ENCODE measurements around the gene ZDHHC8. TPM values are rescaled to one million over a fixed set of nuclear protein-coding genes. Genes with fewer than 3 reads are reported as not detected.
"Not testable (repeated sequence)": the region's sequence is repeated elsewhere in the genome, so short reads cannot be mapped to it uniquely, and the experiment has no call there.

ZDHHC8 gene
- polyA plus RNA-seq, 2 of the 4 experiments (the other 2 are of a cell fraction), result 5.3 to 28.1 TPM

GRCh38 chr22:20158391-20159036 lies 26.9 kb downstream of the ZDHHC8 start (continued):
- TF ChIP-seq HES2 (IDR thresholded peaks at IDR 0.05), result no peak
- no peak for TF ChIP-seq PHF8 (IDR thresholded peaks at IDR 0.05; ENCODE audit: borderline replicate concordance, low read depth)
- no peak for TF ChIP-seq CEBPB (IDR thresholded peaks at IDR 0.05)
- TF ChIP-seq MAFK (IDR thresholded peaks at IDR 0.05; ENCODE audit: partially characterized antibody), result no peak
- no peak for TF ChIP-seq JUN (IDR thresholded peaks at IDR 0.05)
- TF ChIP-seq KDM1A (IDR thresholded peaks at IDR 0.05; ENCODE audit: low read depth), result no peak
- no peak for TF ChIP-seq HDAC2 (IDR thresholded peaks at IDR 0.05)
- no peak for TF ChIP-seq ZFP36 (IDR thresholded peaks at IDR 0.05; ENCODE audit: borderline replicate concordance, partially characterized antibody)

- 100% methylated on average over 1 of the region's 9 CpGs for WGBS (ENCODE audit: missing lambda C conversion rate)
- Histone ChIP-seq H3K27ac (no peak overlapping the region), H3K9me3 (no peaks in the 10 kb centered on the region), H3K4me2 (no peak overlapping the region), H3K4me3 (no peak overlapping the region), H3K4me1 (no peaks in the 10 kb centered on the region)
- ATAC-seq, result 0 out of 6 replicates have a peak, but pooled peaks of 1 of the 2 experiments have one; percentile 17
- TF ChIP-seq JUNB (IDR thresholded peaks at IDR 0.05) (no peak), ELK1 (IDR thresholded peaks at IDR 0.05; ENCODE audit: low read depth, low read length) (no peak), CTCF (IDR thresholded peaks at IDR 0.05) (no peak), NPAS2 (CRISPR knock-in tag; IDR thresholded peaks at IDR 0.05; ENCODE audit: borderline replicate concordance) (no peak), MAZ (IDR thresholded peaks at IDR 0.05; ENCODE audit: borderline replicate concordance, low read depth, low read length) (no peak)
- DNase-seq (ENCODE audit: low read depth in 1 of 2, low spot score in 1 of 2), result no peak
- CTCF ChIA-PET, result interaction anchor here (1.3 to 2.3 kb wide), 2 partner anchors 80 to 126 kb away, joined by 3 to 15 read pairs; no protein-coding TSS in a partner anchor
- FAIRE-seq, result no peak
- POLR2A ChIA-PET, result no interaction called here
Measured at GRCh38 chr22:20159076-20159475, 27.5 kb downstream of the ZDHHC8 start.

- ATAC-seq; H3K4me1 ChIP-seq; H3K4me3 ChIP-seq; H3K27ac ChIP-seq; POLR2A ChIA-PET; FAIRE-seq; H3K9me3 ChIP-seq; H3K4me2 ChIP-seq; DNase-seq (ENCODE audit: low read depth in 1 of 2, low spot score in 1 of 2): not testable (repeated sequence)
- WGBS (ENCODE audit: missing lambda C conversion rate), result 80% methylated on average over 5 of the region's 14 CpGs
- CTCF ChIA-PET, result interaction anchor here (0.8 to 2.3 kb wide), 3 partner anchors 79 to 126 kb away, joined by 3 to 15 read pairs (median 3); no protein-coding TSS in a partner anchor
Measured at GRCh38 chr22:20159531-20159930, 27.9 kb downstream of the ZDHHC8 start.

GRCh38 chr22:20160041-20160440 lies 28.4 kb downstream of the ZDHHC8 start:
- no peak overlapping the region for H3K4me2 ChIP-seq
- no peak for FAIRE-seq
- no peak overlapping the region for H3K4me3 ChIP-seq
- 69% methylated on average over 9 of the region's 10 CpGs for WGBS (ENCODE audit: missing lambda C conversion rate)
- H3K4me1 ChIP-seq, result no peaks in the 10 kb centered on the region
- no peak overlapping the region for H3K27ac ChIP-seq
- no peaks in the 10 kb centered on the region for H3K9me3 ChIP-seq
- no peak for DNase-seq (ENCODE audit: low read depth in 1 of 2, low spot score in 1 of 2)
- ChIA-PET POLR2A (no interaction called here), CTCF (interaction anchor here (0.8 to 2.3 kb wide), 3 partner anchors 79 to 126 kb away, joined by 3 to 15 read pairs (median 3); no protein-coding TSS in a partner anchor)
- ATAC-seq, result no peak
- TF ChIP-seq POLR2A (IDR thresholded peaks at IDR 0.05; ENCODE audit: low read length), result no peak
- TF ChIP-seq BHLHE40 (IDR thresholded peaks at IDR 0.05; ENCODE audit: low read depth, low read length), result no peak
- TF ChIP-seq ZSCAN20 (CRISPR knock-in tag; IDR thresholded peaks at IDR 0.05), result no peak
- no peak for TF ChIP-seq EHF (CRISPR knock-in tag; IDR thresholded peaks at IDR 0.05)
- no peak for TF ChIP-seq HOXA7 (CRISPR knock-in tag; IDR thresholded peaks at IDR 0.05)
- no peak for TF ChIP-seq ZC3H11A (IDR thresholded peaks at IDR 0.05)
- TF ChIP-seq E2F6 (IDR thresholded peaks at IDR 0.05; ENCODE audit: borderline replicate concordance, low read depth), result no peak
- no peak for TF ChIP-seq KDM1A (IDR thresholded peaks at IDR 0.05; ENCODE audit: low read depth)
- TF ChIP-seq BCL3 (IDR thresholded peaks at IDR 0.05), result no peak
- TF ChIP-seq RARB (CRISPR knock-in tag; IDR thresholded peaks at IDR 0.05), result no peak
- TF ChIP-seq FOXS1 (CRISPR knock-in tag; IDR thresholded peaks at IDR 0.05), result no peak
- TF ChIP-seq RFX5 (IDR thresholded peaks at IDR 0.05), result no peak
- no peak for TF ChIP-seq TFCP2L1 (CRISPR knock-in tag; IDR thresholded peaks at IDR 0.05)
- no peak for TF ChIP-seq JUN (IDR thresholded peaks at IDR 0.05)
- no peak for TF ChIP-seq ZFP36 (IDR thresholded peaks at IDR 0.05; ENCODE audit: borderline replicate concordance, partially characterized antibody)
- no peak for TF ChIP-seq HES2 (IDR thresholded peaks at IDR 0.05)
- no peak for TF ChIP-seq NPAS2 (CRISPR knock-in tag; IDR thresholded peaks at IDR 0.05; ENCODE audit: borderline replicate concordance)
- TF ChIP-seq KDM5A (IDR thresholded peaks at IDR 0.05), result no peak

Data from A549 (cell line).